IPS-11a (cell line): ENCODE data around the gene REV1.
"Not testable (repeated sequence)": the region's sequence is repeated elsewhere in the genome, so short reads cannot be mapped to it uniquely, and the experiment has no call there.

Experiments used
- H3K4me3 ChIP-seq: one replicate; pipeline ENCODE4 v1.5.1; 2013; ENCODE audit warnings: low read depth, low read length, control low read depth

Gene REV1

DNA sequence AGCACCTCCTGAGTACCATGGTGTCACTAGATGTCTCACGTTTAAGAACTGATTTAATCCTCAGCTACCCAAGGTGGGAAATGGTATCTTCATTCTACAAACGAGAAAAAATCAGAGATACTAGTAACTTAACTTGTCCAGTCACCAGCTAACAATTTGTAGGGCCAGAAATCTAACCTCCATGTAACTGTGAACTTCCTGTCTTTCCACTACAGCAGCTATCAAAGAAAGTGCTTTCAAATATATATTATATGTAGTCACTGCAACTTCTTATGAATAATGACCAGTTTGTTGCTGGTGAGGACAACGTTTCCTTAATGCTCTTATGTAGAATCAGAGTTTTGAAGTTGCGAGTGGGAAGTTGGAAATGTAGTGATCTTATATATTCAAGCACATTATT, 1.9 kb downstream of the REV1 start:
- H3K4me3 ChIP-seq, result no peak overlapping the region

DNA sequence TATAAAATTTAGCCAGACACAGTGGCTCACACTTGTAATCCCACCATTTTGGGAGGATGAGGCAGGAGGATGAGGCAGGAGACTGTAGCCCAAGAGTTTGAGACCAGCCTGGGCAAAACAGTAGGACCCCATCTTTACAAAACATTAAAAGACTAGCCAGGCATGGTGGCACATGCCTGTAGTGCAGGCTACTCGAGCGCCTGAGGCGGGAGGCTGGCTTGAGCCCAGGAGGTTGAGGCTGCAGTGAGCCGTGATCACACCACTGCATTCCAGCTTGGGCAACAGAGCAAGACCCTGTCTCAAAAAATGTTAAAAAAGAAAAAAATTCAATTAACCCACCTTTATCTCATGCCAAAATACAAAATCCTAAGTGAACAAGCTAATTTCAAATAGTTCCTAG, 4.0 kb downstream of the REV1 start:
- H3K4me3 ChIP-seq, result no peak overlapping the region

DNA sequence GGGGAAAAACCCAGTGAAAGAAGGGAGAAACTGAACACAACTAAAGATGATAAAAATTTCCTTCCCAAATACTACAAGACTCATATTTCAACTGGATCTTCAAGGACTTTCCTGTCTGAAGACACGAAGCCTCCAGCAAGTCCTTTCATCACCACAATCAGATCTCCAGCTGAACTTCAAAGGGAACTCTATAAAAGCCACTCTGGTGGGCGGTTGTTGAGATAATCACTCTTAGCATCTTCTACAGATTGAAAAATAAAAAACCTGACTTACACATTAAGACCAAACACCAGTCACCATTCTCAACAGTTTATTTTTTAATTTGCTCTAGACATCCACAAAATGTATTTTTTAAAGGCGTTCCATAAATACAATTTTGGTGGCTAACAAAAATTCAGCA, 4.4 kb downstream of the REV1 start:
- H3K4me3 ChIP-seq, result no peak overlapping the region

DNA sequence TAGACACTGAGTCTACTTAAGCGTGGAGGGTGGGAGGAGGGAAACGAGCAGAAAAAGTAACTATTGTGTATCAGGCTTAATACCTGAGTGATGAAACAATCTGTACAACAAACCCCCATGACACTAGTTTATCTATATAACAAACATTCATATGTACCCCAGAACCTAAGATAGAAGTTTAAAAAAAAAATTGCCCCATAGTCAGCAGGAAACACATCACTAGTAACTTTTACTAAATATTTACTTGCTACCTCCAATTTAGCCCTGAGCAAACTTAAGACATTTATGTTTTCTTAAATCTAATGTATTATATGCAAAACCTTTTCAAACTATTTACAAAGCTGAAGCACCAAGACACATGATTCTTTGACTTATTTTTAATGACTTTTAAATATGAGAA, 5.6 kb downstream of the REV1 start:
- H3K4me3 ChIP-seq, result no peak overlapping the region

DNA sequence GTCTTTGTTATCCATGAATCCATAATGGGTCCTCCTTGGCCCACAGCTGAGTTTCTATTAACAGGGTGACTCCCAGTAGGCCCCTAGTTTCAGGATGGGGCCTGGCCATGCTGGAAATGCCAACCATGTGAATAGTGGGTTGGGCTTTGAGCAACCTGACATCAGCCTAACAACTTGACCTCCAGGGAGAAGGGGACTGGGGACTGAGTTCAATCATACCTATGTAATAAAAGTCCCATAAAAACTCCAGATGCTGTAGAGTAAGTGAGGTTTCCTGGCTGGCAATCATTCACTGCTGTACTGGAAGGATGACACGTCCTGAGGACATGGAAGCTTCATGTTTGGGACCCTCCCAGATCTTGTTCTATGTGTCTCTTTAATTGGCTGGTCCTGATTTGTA, 7.9 kb downstream of the REV1 start:
- H3K4me3 ChIP-seq, result no peak overlapping the region

DNA sequence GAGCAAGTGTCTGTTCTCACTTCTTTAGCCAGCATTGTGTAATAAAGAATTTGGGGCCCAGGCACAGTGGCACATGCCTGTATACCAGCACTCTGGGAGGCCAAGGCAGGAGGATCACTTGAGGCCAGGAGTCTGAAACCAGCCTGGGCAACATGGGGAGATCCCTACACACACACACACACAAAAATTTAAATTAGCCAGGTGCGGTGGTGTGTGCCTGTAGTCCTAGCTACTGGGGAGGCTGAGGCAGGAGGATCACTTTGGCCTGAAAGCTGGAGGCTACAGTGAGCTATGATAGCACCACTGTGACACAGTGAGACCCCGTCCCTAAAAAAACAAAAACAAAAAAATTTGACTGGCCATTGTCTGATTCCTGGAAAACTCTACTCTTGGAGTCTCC, 8.3 kb downstream of the REV1 start:
- no peak overlapping the region for H3K4me3 ChIP-seq

DNA sequence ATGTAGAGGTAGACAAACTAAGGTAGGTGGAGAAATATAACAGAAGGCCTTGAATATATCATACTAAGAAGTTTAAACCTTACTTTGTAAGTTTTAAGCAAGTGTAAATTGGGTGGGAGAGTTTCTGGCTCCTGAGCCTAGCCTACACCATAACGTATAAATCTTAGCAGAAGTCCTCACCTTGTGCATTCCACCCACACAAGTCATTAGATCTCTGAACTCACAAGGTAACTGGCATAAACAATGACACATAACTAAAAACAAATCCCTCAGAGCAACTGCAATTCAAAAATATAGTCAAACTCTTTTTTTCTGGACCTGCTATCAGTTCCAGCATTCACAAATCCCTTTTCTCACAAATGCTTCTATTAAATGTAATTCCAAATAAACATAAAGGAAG, 9.4 kb downstream of the REV1 start:
- H3K4me3 ChIP-seq, result no peak overlapping the region

DNA sequence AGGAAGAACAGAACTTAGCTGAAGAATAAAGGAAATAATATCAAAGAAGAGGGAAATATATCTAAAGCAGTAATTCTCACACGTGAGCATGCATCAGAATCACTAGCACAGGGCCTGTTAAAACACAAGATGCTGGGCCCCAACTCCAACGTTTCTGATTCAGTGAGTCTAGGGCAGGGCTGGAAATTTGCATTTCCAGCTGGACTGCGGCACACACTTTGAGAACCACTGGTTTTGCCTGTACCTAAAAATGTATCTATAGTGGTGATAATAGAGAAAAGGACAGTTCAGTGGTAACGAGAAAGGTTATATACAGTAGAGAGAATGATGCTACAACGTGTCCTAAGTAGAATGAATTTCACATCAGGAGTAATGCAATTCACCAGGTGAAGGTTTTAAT, 11.2 kb downstream of the REV1 start:
- H3K4me3 ChIP-seq, result no peak overlapping the region

DNA sequence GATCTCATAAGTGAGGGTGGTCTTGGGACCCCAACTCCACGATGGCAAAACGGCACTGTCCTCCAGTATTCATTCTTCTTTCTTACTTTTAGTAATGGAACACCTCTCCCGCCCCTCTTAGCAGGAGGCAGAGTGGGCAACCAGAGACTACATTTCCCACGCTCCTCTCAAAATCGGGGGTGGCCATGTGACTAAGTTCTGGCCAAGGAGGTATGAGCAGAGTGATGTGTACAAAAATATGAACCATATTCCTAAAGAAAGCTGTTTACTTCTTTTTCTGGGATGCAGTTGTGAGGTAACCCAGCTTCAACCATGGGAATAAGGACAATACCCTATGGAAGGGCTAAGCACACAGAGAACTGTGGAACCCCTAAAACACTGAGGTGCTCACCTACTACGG, 12.8 kb downstream of the REV1 start:
- no peak overlapping the region for H3K4me3 ChIP-seq

DNA sequence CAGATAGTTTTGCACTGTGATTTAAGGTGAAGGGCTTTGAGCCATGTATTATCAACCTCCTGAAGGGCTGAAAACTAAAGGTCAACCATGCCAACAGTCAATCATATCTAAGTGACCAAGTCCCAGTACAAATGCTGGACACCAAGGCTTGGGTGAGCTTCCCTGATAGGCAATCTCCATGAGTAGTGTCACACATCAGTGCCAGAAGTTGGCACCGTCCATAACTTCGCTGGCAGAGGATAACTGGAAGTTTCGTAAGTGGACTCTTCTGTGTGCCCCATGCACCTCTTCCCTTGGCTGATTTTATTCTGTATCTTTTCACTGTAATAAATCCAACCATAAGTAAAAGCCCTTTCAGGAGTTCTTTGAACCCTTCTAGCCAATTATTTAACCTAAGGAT, 13.2 kb downstream of the REV1 start:
- H3K4me3 ChIP-seq, result no peak overlapping the region

DNA sequence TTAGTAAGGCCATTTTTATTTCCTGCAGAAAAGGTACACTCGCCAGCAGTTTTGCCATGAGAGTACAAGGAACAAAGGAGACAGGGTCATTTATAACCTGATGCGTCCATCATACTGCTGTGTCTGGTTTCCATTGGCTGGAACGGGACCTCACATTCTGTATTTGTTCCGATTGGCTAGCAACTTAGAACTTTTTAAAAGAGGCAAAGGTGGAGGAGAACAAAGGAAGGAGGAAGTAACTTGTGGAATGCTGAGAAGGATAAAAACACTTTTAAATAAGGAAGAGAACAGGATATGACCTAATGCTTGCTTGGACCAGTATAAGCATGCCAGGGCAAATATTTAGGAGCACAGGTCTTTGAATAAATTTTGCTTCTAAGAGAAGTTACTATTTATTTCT, 14.7 kb downstream of the REV1 start:
- H3K4me3 ChIP-seq, result not testable (repeated sequence)

DNA sequence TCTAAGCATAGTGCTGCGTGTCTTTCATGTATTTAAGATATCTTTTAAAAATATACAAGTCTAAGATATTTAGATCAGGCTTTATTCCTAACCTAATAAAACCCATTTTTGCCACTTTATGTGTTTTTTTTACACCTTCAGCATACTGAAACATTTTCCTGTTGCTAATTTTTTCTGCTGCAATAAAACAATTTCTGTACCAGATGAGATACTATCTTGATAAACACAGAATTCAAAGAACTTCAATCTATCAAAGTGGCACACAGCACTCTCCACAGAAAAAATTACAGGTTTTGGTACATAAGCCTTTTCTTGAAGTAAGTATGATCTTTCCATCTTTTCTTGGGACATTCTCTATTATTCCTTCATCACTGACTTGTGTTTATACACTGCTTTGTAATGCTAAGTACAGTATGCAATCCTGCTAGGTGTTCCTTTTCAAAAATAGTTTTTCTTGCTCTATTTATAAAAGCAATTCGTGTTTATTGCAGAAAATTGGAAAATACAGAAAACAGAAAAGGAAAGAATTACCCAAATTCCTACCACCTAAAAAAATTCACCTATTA, 16.2 kb downstream of the REV1 start:
- no peak overlapping the region for H3K4me3 ChIP-seq

DNA sequence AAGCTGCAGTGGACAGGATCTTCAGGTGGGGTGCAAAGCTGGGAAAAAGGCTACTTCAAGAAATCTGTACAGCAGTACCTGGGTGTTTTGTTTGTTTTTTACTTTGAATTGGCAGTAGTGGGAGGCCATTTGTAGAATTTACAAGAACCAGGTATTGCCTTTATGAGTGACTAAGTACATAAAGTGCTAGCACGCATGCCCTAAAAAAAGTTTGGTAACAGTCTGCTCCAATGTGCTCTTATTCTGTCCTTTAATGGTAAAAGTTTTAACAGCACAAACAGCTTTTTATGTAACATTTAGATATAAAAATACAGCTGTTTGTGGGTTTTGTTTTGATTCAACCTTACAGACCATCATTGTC, 17.2 kb downstream of the REV1 start:
- no peak overlapping the region for H3K4me3 ChIP-seq

DNA sequence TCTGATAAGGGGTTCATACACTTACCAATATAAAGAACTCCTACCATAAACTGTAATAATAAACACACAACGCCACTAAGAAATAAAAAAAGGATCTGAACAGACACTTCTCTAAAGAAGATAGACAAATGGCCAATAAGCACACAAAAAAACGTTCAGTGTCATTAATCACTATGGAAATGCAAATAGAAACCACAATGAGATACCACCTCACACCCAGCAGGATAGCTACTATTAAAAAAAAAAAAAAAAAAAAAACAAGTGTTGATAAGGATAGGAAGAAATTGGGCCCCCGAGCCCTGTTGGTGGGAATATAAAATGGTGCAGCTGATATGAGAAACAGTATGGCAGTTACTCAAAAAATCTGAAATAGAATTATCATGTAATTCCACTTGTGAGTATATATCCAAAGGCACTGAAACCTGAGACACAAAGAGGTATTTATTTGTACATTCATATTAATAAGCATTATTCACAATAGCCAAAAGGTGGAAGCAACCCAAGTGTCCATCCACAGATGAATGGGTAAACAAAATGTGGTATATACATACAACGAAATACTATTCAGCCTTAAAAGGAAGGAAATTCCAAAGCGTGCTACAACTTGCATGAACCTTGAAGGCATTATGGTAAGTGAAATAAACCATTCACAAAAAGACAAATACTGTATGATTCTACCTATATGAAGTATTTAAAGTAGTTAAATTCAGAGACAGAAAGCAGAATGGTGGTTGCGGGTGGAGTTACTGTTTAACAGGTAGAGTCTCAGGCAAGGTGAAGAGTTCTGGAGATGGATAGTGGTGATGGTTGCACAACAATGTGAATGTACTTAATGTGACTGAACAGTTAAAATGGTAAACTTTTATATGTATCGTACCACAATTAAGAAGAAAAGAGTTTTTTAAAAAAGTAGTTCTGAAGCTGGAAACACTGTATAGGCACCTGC, 17.9 kb downstream of the REV1 start:
- H3K4me3 ChIP-seq, result no peak overlapping the region

DNA sequence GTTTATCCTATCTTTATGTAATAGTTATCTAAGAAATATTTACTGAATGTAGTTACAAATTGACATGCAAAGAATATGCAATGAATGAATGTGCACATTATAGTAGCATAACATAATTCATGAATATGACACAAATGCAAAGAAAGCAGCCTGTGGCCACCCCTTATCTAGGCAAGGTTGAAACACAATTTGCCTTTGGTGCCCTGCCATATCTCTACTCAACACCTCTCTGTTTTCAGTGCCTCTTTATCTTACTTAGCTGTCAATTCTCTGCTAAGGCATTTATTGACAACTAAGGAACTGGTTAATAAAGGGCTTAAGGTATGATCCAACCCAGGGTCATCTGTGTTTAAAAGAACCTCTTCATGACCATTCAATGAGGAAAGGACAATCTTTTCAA, 18.9 kb downstream of the REV1 start:
- H3K4me3 ChIP-seq, result no peak overlapping the region

DNA sequence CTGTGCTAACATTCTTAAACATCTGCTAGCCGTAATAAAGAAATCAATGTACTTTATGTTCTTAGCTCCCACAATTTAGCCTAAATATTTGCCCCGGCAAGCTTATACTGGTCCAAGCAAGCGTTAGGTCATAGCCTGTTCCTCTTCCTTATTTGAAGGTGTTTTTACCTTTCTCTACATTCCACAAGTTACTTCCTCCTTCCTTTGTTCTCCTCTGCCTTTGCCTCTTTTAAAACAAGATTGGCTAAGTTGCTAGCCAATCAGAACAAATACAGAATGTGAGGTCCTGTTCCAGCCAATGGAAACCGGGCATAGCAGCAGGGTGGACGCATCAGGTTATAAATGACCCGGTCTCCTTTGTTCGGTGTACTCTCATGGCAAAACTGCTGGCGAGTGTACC, 19.4 kb downstream of the REV1 start:
- not testable (repeated sequence) for H3K4me3 ChIP-seq

DNA sequence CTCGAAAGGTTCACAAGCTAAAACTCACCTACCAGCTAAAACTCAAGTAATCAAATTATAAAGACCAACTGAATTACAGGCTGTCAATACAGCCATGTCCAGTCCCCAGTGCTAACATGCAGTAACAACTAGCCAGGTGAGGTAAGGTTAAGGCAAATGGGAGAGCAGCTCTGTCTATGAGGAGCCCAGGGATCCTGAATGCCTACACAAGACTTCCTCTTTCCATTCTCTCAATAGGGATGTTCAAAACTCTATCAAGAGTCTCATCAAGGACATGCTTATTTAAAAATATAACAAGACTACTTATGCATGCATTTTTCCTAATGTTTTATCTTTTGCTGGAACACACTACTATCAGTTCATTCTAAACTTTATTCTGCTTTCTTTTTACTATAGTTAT, 20.4 kb downstream of the REV1 start:
- H3K4me3 ChIP-seq, result no peak overlapping the region

DNA sequence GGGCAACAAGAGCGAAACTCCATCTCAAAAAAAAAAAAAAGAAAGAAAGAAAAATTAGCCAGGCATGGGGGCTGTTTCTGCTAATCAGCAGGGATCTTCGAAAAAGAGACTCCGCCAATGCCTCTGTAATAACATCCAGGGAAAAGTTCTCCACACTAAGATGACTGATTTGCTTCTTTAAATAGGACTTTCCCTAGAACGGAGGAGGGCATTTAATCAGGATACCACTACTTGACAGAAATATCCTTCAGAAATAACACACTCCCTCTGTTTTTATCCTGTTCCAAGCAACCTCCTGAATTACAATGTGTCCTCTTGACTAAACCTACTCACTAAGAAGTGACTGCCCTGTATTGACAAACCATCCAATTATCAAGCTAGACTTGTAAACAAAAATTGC, 21.7 kb downstream of the REV1 start:
- no peak overlapping the region for H3K4me3 ChIP-seq

DNA sequence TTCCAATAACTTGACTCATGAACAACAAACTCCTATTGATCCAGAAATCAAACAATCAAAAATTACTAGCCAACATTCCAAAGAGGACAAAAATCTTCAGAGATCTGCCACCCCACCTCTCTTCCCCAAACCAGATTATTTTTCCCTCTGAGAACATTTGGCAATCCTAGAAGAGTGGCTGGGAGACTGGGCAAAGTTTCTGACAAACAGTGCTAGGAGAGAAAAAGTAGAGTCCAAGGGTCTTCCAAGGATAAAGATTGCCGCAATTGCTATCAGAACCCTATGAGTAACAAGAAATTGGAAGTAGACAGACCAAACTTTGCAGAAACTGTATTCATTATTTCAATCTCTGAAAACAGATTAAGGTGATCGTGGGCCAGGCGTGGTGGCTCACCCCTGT, 22.4 kb downstream of the REV1 start:
- H3K4me3 ChIP-seq, result no peak overlapping the region

DNA sequence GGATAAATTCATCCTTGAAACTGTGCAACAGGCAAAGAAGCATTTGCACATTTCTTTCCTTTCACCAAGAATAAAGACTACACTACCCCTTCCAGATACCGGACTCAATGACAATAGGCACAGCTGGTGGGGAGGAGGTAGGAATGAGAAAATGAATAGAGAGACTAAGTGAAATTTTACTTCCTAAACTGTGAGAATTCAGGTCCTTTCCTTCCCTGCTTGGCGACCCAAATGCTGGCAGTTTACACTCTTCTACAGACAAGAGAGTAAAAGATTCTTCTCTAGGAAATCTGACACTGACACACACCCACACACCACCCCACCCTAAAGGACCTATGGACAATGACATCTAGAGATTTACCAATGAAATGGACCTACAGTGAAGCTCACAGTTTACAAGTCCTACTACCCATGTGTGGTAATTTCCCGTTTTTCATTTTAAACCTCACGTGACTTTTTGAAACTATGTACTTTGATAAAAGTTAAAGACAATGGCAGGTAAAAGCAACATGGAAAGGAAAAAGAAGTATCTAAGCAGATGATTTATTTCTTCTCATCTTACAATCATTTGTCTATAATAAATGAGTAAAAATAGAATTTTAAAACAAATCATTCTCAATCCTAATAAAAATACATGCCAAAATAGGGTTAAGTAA, 27.9 kb downstream of the REV1 start:
- H3K4me3 ChIP-seq, result no peak overlapping the region

DNA sequence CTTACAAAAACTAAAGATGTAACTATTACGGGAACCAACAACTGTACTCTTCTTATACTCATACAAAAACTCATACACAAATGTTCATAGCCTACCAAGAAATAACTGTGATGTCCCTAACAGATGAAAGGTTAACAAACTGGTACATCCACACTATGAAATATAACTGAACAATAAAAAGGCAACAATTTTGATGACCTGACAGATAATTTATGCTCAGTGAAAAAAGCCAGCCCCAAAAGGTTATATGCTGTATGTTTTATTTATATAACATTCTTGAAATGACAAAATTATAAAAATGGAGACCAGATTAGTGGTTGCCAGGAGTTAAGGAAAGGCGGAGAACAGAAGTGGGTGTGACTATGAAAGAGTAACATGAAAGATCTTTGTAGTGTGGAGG, 31.3 kb downstream of the REV1 start:
- H3K4me3 ChIP-seq, result no peak overlapping the region

DNA sequence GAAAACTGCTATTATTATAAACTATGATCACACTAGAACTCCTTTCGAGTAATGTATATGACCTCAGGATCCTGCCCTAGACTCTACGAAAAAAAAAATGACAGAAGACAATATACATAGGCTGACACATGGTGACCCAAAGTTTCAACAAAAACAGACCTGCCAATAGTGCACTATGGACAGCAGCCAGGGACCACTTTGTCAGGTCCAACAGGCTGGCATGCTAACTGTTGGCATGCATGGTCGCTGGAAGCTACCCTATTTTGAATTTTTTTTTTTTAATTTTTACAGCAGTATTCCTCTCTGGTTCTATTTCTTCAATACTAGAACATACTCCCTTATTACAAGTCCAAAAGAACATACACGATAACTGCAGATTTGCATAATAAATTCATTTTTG, 38.1 kb downstream of the REV1 start:
- H3K4me3 ChIP-seq, result no peak overlapping the region
